Activated CD8-positive, alpha-beta T cell treated with anti-CD3 and anti-CD28 coated beads for 36 hours (primary cell): Measurements from ENCODE around the gene LCN6. TPM values are rescaled to one million over a fixed set of nuclear protein-coding genes. Genes with fewer than 3 reads are reported as not detected.

Source experiments
- ATAC-seq: fragments of 200-7000 bp; cut with Tn5 transposase; one replicate; pipeline ENCODE4 v1.10.0; 2021; ENCODE audit warnings: mild to moderate bottlenecking, moderate library complexity
- CTCF ChIA-PET: fragments of 350-600 bp; sonication (Branson Sonifier 250); formaldehyde crosslinking; loops from one replicate; lab custom pipeline; 2021; ENCODE audit warnings: antibody characterized with exemption; lab: Charles Lee
- POLR2A ChIA-PET: fragments of 350-600 bp; sonication (Branson Sonifier 250); formaldehyde crosslinking; loops from one replicate; lab custom pipeline; 2021; ENCODE audit warnings: antibody characterized with exemption; lab: Charles Lee
- DNase-seq: peaks from one replicate; pipeline ENCODE4 v3.0.0-alpha.2; 2020
- H3K27ac Mint-ChIP-seq: one replicate; pipeline ENCODE4 v1.8.0; 2021; ENCODE audit warnings: mild to moderate bottlenecking, mixed read lengths
- H3K27me3 Mint-ChIP-seq: one replicate; pipeline ENCODE4 v1.8.0; 2021; ENCODE audit warnings: mixed read lengths
- H3K36me3 Mint-ChIP-seq: one replicate; pipeline ENCODE4 v1.8.0; 2021; ENCODE audit warnings: low read depth, mixed read lengths
- H3K4me1 Mint-ChIP-seq: one replicate; pipeline ENCODE4 v1.8.0; 2021; ENCODE audit warnings: low read depth, mixed read lengths
- H3K4me3 Mint-ChIP-seq: one replicate; pipeline ENCODE4 v1.8.0; 2021; ENCODE audit warnings: mild to moderate bottlenecking, moderate library complexity, mixed read lengths
- H3K9me3 Mint-ChIP-seq: one replicate; pipeline ENCODE4 v1.8.0; 2021; ENCODE audit warnings: mixed read lengths
- CTCF ChIP-seq: fragments of 200-600 bp; IDR thresholded peaks from one replicate; pipeline ENCODE4 v1.8.0; 2022; ENCODE audit warnings: antibody characterized with exemption, mild to moderate bottlenecking
- intact Hi-C: fragments of 100-400 bp; cut with micrococcal nuclease; formaldehyde crosslinking; loops from one replicate; pipeline ENCODE4 v1.10.0; 2022
- total RNA-seq, 2 experiments: library from RNA; stranded (reverse); gene quantifications; one replicate each; pipeline ENCODE4 v1.2.3, GENCODE V29; 2021

The LCN6 gene
- total RNA-seq, 2 experiments from 2014 or later: not detected

- intact Hi-C loops: no loop called here
- CTCF ChIA-PET: interaction anchor here (1.3 to 2.1 kb wide), 2 partner anchors 11 to 23 kb away, joined by 3 to 6 read pairs; no protein-coding TSS in a partner anchor
- H3K27me3 Mint-ChIP-seq: peaks cover 9% of the 10 kb centered on the region
Measured at GRCh38 chr9:136754626-136755301, 6.4 kb upstream of the LCN6 start.

GRCh38 chr9:136754059-136754572 lies 5.8 kb upstream of the LCN6 start:
- ATAC-seq (no peak), DNase-seq (no peak)
- Mint-ChIP-seq H3K4me3 (no peak overlapping the region), H3K4me1 (peaks cover 8% of the 10 kb centered on the region), H3K36me3 (peaks cover 8% of the 10 kb centered on the region), H3K27me3 (peaks cover 12% of the 10 kb centered on the region), H3K27ac (no peak overlapping the region), H3K9me3 (peaks cover 34% of the 10 kb centered on the region)
- ChIA-PET POLR2A (no interaction called here), CTCF (interaction anchor here (1.3 to 2.1 kb wide), 2 partner anchors 12 to 24 kb away, joined by 3 to 6 read pairs; no protein-coding TSS in a partner anchor)
- intact Hi-C loops: no loop called here
- TF ChIP-seq CTCF: no peak

More at GRCh38 chr9:136754626-136755301, 6.4 kb upstream of the LCN6 start:
- TF ChIP-seq CTCF: no peak
- ATAC-seq: no peak
- POLR2A ChIA-PET: no interaction called here
- peaks cover 34% of the 10 kb centered on the region for H3K9me3 Mint-ChIP-seq
- no peak overlapping the region for H3K4me3 Mint-ChIP-seq
- H3K4me1 Mint-ChIP-seq: peaks cover 7% of the 10 kb centered on the region
- no peak overlapping the region for H3K27ac Mint-ChIP-seq
- no peak for DNase-seq
- peaks cover 8% of the 10 kb centered on the region for H3K36me3 Mint-ChIP-seq

- Mint-ChIP-seq H3K27me3 (peaks cover 12% of the 10 kb centered on the region), H3K4me1 (peaks cover 8% of the 10 kb centered on the region), H3K27ac (no peak overlapping the region), H3K4me3 (no peak overlapping the region), H3K36me3 (peaks cover 8% of the 10 kb centered on the region), H3K9me3 (peaks cover 34% of the 10 kb centered on the region)
- POLR2A ChIA-PET: no interaction called here
- no peak for TF ChIP-seq CTCF
- DNase-seq: no peak
- ATAC-seq: no peak
- CTCF ChIA-PET: no interaction called here
- intact Hi-C loops: no loop called here
Measured at GRCh38 chr9:136753371-136754058, 5.2 kb upstream of the LCN6 start.

- CTCF ChIA-PET: interaction anchor here (0.6 to 1.0 kb wide), 2 partner anchors 23 to 295 kb away, joined by 3 to 4 read pairs; no protein-coding TSS in a partner anchor
- H3K36me3 Mint-ChIP-seq: peaks cover 8% of the 10 kb centered on the region
- no peak overlapping the region for H3K27ac Mint-ChIP-seq
- TF ChIP-seq CTCF: no peak
- POLR2A ChIA-PET: interaction anchor here (1.1 kb wide), 1 partner anchor 25 kb away, joined by 3 read pairs; no protein-coding TSS in a partner anchor
- ATAC-seq (no peak), DNase-seq (no peak)
- peaks cover 12% of the 10 kb centered on the region for H3K27me3 Mint-ChIP-seq
- intact Hi-C loops: no loop called here
- H3K4me1 Mint-ChIP-seq: peaks cover 8% of the 10 kb centered on the region
- H3K4me3 Mint-ChIP-seq: no peak overlapping the region
- peaks cover 34% of the 10 kb centered on the region for H3K9me3 Mint-ChIP-seq
Measured at GRCh38 chr9:136751814-136752213, 3.5 kb upstream of the LCN6 start.
